Measurements from ENCODE around the gene AP4M1.

- TF ChIP-seq, protein P1, sequence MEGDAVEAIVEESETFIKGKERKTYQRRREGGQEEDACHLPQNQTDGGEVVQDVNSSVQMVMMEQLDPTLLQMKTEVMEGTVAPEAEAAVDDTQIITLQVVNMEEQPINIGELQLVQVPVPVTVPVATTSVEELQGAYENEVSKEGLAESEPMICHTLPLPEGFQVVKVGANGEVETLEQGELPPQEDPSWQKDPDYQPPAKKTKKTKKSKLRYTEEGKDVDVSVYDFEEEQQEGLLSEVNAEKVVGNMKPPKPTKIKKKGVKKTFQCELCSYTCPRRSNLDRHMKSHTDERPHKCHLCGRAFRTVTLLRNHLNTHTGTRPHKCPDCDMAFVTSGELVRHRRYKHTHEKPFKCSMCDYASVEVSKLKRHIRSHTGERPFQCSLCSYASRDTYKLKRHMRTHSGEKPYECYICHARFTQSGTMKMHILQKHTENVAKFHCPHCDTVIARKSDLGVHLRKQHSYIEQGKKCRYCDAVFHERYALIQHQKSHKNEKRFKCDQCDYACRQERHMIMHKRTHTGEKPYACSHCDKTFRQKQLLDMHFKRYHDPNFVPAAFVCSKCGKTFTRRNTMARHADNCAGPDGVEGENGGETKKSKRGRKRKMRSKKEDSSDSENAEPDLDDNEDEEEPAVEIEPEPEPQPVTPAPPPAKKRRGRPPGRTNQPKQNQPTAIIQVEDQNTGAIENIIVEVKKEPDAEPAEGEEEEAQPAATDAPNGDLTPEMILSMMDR (IDR thresholded peaks at IDR 0.05; ENCODE audit: low read length), result no peak
- no peak for TF ChIP-seq EZH2 (optimal IDR thresholded peaks at IDR 0.05; ENCODE audit: low read depth, low read length)
- TF ChIP-seq EZH2phosphoT487 (IDR thresholded peaks at IDR 0.05; ENCODE audit: low read length), result no peak
These were observed 55.1 kb downstream of the AP4M1 start for GRCh38 chr7:100156331-100157068.

Data from MM.1S (cell line).